HG02759 (cell line): Measurements from ENCODE around the gene CNTN5.

Experiments used
- ATAC-seq: cut with Tn5 transposase; IDR thresholded peaks from one replicate; pipeline ENCODE4 v1.9.1; 2021; ENCODE audit warnings: mild to moderate bottlenecking, moderate library complexity; ENCODE audit not compliant: unreplicated experiment

CNTN5 gene

GRCh38 chr11:99501655-99502054 is 480.9 kb downstream of the CNTN5 start:
- no peak for ATAC-seq

- ATAC-seq = no peak
Observed at GRCh38 chr11:99505316-99505715, 484.6 kb downstream of the CNTN5 start.

- ATAC-seq = no peak
Observed at GRCh38 chr11:99505831-99506230, 485.1 kb downstream of the CNTN5 start.

- ATAC-seq = no peak
Observed at GRCh38 chr11:99509863-99510262, 489.1 kb downstream of the CNTN5 start.

GRCh38 chr11:99513368-99513767 is 492.6 kb downstream of the CNTN5 start:
- no peak for ATAC-seq

DNA sequence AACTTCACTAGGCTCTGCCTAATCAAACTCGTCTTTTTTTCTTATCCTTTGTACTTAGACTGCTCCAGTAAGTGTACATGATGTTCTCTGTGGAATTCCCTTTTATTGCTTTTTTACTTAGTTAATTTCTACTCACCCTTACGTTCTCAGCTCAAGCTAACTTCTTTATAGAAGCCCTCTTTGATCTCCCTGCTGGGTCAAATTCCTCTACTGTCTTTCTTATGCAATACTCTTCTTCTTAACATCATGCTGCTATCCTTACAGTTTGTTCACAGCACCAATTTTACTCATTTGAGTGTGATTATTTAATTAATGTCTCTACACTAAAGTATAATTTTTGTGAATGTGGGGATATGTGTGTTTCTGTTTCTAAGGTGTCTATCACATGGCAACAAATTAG is 498.3 kb downstream of the CNTN5 start:
- ATAC-seq = no peak

- ATAC-seq = no peak
Observed at GRCh38 chr11:99522467-99523173, 501.9 kb downstream of the CNTN5 start.

- no peak for ATAC-seq
Observed at GRCh38 chr11:99531468-99531867, 510.7 kb downstream of the CNTN5 start.

DNA sequence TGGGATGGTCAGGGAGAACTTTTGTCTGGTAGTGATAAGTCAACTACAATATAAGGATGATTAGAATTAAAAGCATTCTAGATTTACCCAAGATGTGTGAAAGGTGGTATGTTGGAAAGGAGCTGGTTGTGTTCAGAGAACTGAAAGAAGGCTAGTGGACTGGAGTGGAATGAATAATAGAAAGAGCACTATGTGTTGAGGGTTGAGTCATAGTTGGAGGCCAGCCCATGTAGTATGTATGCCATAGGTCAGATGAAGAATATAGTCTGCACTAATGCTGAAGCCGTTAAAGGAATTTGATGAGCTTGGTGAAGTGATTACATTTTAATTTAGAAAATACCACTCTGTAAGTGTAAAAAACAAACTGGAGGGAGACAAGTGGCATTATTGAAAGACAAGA is 514.1 kb downstream of the CNTN5 start:
- ATAC-seq = peak; percentile 70

- peak; percentile 77 for ATAC-seq
Observed at GRCh38 chr11:99535406-99535805, 514.7 kb downstream of the CNTN5 start.

GRCh38 chr11:99535819-99536218 is 515.1 kb downstream of the CNTN5 start:
- ATAC-seq = peak; percentile 79

DNA sequence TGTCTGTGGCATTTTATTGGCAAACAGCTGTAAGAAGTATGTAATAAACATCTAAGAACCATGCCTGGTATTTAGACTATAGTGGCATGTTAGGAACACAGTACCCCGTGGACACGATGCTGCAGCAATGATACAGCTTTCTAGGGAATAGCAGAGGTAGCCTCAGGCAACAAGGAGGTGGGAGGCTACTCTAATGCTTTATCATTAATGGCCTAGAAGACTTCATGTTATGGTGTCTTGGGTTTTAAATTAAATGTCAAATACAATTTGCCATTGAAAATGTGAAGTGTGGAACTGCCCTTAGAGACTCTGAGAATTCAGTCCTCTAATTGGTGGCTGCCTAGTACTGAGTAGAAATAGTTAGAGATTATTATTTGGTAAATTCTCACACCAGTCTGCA is 516.9 kb downstream of the CNTN5 start:
- ATAC-seq = no peak

DNA sequence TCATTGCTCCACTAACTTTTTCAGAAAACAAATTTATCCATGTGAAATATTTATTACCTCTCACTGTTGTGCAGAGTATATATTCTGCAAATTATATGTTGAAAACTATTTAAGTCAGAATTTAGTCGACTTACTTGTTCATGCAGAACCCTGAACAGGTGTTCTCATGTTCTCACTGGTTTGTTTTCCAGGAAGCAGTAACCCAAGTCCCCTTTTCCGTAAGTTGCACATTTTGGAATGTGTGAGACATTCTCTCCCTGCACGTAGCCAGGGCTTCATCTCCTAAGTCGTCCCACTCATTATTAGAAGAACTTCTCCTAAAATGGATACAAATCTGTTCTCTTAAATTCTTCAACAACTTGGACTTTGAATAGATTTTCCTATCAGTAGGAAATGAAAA is 524.9 kb downstream of the CNTN5 start:
- ATAC-seq = no peak

DNA sequence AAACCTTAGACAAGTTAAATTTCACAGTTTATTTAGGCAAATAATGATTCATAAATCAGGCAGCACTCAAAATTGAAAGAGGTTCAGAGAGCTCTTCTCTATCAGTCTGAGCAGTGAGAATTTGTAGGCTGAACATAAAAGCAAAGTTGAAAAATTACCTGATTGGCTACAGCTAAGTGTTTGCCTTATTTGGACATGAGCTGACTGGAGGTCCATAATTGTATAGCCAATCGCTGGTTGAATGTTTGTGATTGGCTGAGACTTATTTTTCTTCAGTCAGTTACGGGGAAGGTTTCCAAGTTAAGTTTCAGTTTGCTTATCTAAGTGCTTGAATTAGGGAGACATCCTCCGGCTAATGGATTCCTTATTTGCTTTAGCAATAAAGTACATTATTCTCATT is 527.5 kb downstream of the CNTN5 start:
- no peak for ATAC-seq

DNA sequence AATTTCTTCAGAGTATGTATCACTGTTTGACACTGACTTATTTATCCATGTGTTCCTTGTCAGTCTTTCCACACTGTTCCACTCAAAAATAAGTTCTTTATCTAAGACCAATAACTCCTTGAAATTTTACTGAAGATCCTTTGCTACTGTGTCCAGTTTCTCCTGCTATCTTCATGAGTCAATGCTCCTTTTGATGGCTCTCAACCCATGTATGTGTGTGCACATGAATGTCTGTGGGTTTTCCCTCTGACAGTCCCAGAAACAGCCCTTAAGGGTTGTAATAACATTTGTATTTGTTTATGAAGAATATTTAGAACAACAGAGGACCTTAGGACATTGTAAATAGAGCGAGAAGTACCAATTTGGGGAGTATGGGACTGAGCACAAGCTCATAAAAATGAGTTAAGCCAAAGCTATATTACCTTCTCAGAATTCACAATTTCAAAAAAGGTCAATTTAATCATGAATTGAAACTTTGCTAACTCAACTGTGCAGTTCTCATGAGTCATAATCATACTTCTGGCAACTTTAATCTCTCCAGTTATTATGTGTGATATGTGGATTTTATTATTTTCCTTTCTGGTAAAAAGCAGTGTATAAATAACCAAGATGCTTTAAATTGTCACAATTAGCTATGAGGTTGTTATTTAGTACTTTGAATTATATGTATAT is 533.6 kb downstream of the CNTN5 start:
- peak; percentile 65 for ATAC-seq

GRCh38 chr11:99555486-99555885 is 534.7 kb downstream of the CNTN5 start:
- peak; percentile 49 for ATAC-seq

DNA sequence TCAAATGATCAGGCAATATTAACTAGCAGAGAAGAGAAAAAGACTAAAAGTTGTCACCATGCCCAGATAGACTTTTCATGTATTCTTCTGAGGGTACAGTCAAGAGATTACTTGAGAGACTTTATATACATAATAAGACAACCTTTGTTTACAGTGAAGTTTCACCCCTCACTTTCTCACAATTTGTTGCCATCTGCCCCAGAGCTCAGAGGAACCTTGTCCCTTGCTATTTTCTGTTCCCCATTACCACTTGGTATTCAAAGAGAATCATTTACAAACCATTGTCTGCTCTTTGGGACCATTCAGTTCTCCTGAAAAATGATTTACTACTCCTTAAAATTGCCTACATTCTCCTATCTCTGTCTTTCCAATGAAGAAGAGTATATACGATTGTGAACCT is 544.6 kb downstream of the CNTN5 start:
- ATAC-seq = peak; percentile 73

DNA sequence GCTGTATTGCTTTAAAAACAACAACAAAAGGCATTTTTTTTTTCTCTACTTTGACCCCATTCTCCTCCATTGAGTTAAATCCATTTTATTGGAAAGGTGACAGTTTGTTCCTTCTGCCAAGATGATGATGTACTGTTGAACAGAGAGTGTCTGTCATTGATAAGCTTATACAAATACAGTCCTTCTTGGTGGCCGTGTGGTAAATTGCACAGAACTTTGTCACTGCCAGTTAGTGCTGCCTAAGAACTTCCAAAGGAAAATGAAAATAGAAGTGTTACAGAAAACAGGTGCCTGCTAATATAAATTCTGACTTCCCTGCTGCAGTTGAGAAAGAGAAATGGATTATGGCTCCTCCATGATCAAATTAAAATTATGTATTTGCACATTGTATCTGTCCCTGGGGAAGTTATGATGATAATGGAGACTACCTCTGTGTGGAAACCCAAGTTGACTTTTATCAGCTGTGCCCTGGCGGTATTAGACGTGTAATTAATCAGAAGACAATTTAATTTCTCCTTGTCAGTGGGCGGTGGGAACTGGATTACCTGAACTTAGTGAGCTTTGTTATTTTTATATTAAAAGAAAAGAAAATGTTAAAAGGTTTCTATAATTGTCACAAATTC is 546.7 kb downstream of the CNTN5 start:
- ATAC-seq = no peak

GRCh38 chr11:99568808-99569207 is 548.1 kb downstream of the CNTN5 start:
- no peak for ATAC-seq

- peak; percentile 83 for ATAC-seq
Observed at GRCh38 chr11:99571094-99571493, 550.3 kb downstream of the CNTN5 start.

DNA sequence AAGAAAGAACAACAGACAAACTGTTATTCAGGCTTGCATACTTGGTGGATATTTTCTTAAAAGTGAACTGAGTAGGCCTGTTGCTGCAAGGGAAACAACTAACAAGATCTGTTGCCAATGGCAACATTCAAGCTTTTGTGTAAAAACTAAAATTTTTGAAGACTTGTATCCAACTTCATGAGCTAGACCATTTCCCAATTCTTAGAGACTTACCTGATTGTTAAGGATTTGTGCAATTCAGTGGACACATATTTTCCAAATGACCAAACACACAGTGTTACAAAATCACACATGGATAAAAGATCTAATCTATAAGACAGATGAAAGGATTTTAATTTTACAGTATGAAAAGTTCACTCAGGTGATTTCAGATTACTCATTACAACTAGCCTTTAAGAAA is 564.1 kb downstream of the CNTN5 start:
- ATAC-seq = no peak

- ATAC-seq = no peak
Observed at GRCh38 chr11:99585606-99586005, 564.9 kb downstream of the CNTN5 start.
